Astrocyte of the spinal cord (primary cell): ENCODE data around the gene DIP2C.
A peak's percentile ranks its signal among the peaks of the same experiment; 100 is the strongest.

Experiments used
- DNase-seq: peaks from one replicate; pipeline ENCODE4 v3.0.0; 2011; ENCODE audit warnings: low read depth, low spot score
- H3K4me3 ChIP-seq: 2 replicates; pipeline ENCODE4 v1.5.1; 2011; ENCODE audit warnings: low read depth, mild to moderate bottlenecking, low read length, moderate library complexity
- CTCF ChIP-seq: IDR thresholded peaks from 2 replicates; pipeline ENCODE4 v1.5.1; 2012; ENCODE audit warnings: low read depth, mild to moderate bottlenecking, low read length, inconsistent platforms
- in situ Hi-C: cut with HindIII; loops from 2 replicates; pipeline ENCODE4 v1.10.0; 2017; ENCODE audit warnings: low sequenced_read_pairs

The DIP2C gene

GRCh38 chr10:697097-697875 lies 7.8 kb upstream of the DIP2C start:
- in situ Hi-C loops, result no loop called here
- TF ChIP-seq CTCF, result no peak
- H3K4me3 ChIP-seq, result no peak overlapping the region
- DNase-seq, result no peak

- in situ Hi-C loops, result no loop called here
- TF ChIP-seq CTCF, result no peak
- no peak for DNase-seq
- no peak overlapping the region for H3K4me3 ChIP-seq
Observed at GRCh38 chr10:695396-695795, 5.9 kb upstream of the DIP2C start.

GRCh38 chr10:693506-693905 lies 4.0 kb upstream of the DIP2C start:
- H3K4me3 ChIP-seq, result no peak overlapping the region
- no peak for DNase-seq
- in situ Hi-C loops, result no loop called here
- no peak for TF ChIP-seq CTCF

- no peak overlapping the region for H3K4me3 ChIP-seq
- DNase-seq, result no peak
- in situ Hi-C loops, result no loop called here
- no peak for TF ChIP-seq CTCF
Observed at GRCh38 chr10:692682-693351, 3.3 kb upstream of the DIP2C start.

GRCh38 chr10:691216-691615 lies 1.7 kb upstream of the DIP2C start:
- in situ Hi-C loops, result no loop called here
- TF ChIP-seq CTCF, result no peak
- H3K4me3 ChIP-seq, result no peak overlapping the region
- DNase-seq, result no peak

- TF ChIP-seq CTCF, result no peak
- peak overlapping the region; percentile 48 for H3K4me3 ChIP-seq
- in situ Hi-C loops, result no loop called here
- DNase-seq, result no peak
Observed at GRCh38 chr10:690372-691161, 1.1 kb upstream of the DIP2C start.
